Endothelial cell of umbilical vein (primary cell): ENCODE results near the gene TRAPPC4. TPM values are rescaled to one million over a fixed set of nuclear protein-coding genes. Genes with fewer than 3 reads are reported as not detected.

Source experiments
- BruUV-seq: library from RNA; stranded (reverse); fragments of 400-500 nt; replicated peaks from 2 replicates; lab custom pipeline; 2021; lab: Mats Ljungman, UMichigan
- CTCF ChIA-PET: fragments of 300-600, 350-600 bp; sonication (Branson Sonifier 250); formaldehyde crosslinking; loops from one replicate; lab custom pipeline; 2021; ENCODE audit warnings: antibody characterized with exemption, inconsistent platforms; lab: Charles Lee
- POLR2A ChIA-PET: fragments of 300-600, 350-600 bp; sonication (Branson Sonifier 250); formaldehyde crosslinking; loops from one replicate; lab custom pipeline; 2021; ENCODE audit warnings: antibody characterized with exemption, inconsistent platforms; lab: Charles Lee
- DNase-seq: peaks from one replicate; pipeline ENCODE4 v3.0.0-alpha.2; 2011; ENCODE audit warnings: low read depth, low spot score
- FAIRE-seq: peaks from 2 replicates; lab custom pipeline; 2011; peaks lifted over from hg19 to GRCh38; lab: Jason Lieb, UNC
- H2AFZ ChIP-seq: 2 replicates; pipeline ENCODE4 v1.6.0; 2012; ENCODE audit warnings: low read depth, low read length, control low read depth, inconsistent platforms
- H3K27ac ChIP-seq: 2 replicates; pipeline ENCODE4 v1.5.1; 2011; ENCODE audit warnings: low read depth, mild to moderate bottlenecking, control low read depth, low read length, moderate library complexity; ENCODE audit not compliant: insufficient read depth
- H3K27me3 ChIP-seq, 2 experiments: 2 replicates each; pipeline versions ENCODE4 v1.6.0 to v1.6.1; 2011; ENCODE audit warnings: low read length in 2 of 2, mixed read lengths in 1 of 2; ENCODE audit not compliant: control insufficient read depth in 2 of 2, insufficient read depth in 2 of 2
- H3K36me3 ChIP-seq, 2 experiments: 2 replicates in 1 of 2; 3 replicates in 1 of 2; pipeline ENCODE4 v1.5.1; 2011; ENCODE audit warnings: low read length in 2 of 2, mild to moderate bottlenecking in 1 of 2, moderate library complexity in 1 of 2; ENCODE audit not compliant: control insufficient read depth in 2 of 2, insufficient read depth in 2 of 2; ENCODE audit errors: extremely low read depth in 1 of 2
- H3K4me1 ChIP-seq: 3 replicates; pipeline ENCODE4 v1.5.1; 2011; ENCODE audit warnings: mild to moderate bottlenecking, low read length; ENCODE audit not compliant: control insufficient read depth, insufficient read depth; ENCODE audit errors: extremely low read depth
- H3K4me2 ChIP-seq: 2 replicates; pipeline ENCODE4 v1.6.1; 2011; ENCODE audit warnings: low read length, control low read depth, mixed read lengths; ENCODE audit not compliant: insufficient read depth
- H3K4me3 ChIP-seq, 3 experiments: fragments of 200-600 bp in 1 of 3; sonication (generic), shearing (Covaris generic) in 1 of 3; replicated peaks in 1 of 3; 2 replicates each; pipeline ENCODE4 v1.5.1; 2011 to 2016; ENCODE audit warnings: control low read depth in 3 of 3, low read length in 3 of 3, mild to moderate bottlenecking in 2 of 3, inconsistent platforms in 1 of 3, low read depth in 1 of 3, moderate library complexity in 1 of 3; ENCODE audit not compliant: insufficient read depth in 1 of 3
- H3K79me2 ChIP-seq: 2 replicates; pipeline ENCODE4 v1.6.0; 2012; ENCODE audit warnings: low read length, inconsistent platforms; ENCODE audit not compliant: control insufficient read depth, insufficient read depth
- H3K9ac ChIP-seq: replicated peaks from 2 replicates; pipeline ENCODE3; 2011; ENCODE audit warnings: low read length, control low read depth; ENCODE audit not compliant: insufficient read depth; ENCODE audit errors: extremely low read depth
- H3K9me1 ChIP-seq: replicated peaks from 3 replicates; pipeline ENCODE4 v1.6.0; 2011; ENCODE audit warnings: mild to moderate bottlenecking, low read length; ENCODE audit not compliant: control insufficient read depth, insufficient read depth; ENCODE audit errors: extremely low read depth
- H3K9me3 ChIP-seq: replicated peaks from 2 replicates; pipeline ENCODE4 v1.5.1; 2012; ENCODE audit warnings: low read length, inconsistent platforms; ENCODE audit not compliant: control insufficient read depth, insufficient read depth
- H4K20me1 ChIP-seq: replicated peaks from 2 replicates; pipeline ENCODE3; 2011; ENCODE audit warnings: mild to moderate bottlenecking, low read length; ENCODE audit not compliant: control insufficient read depth, insufficient read depth; ENCODE audit errors: extremely low read depth
- CTCF ChIP-seq, 2 donors: IDR thresholded peaks; 1 replicate in 1 of 2; 2 replicates in 1 of 2; pipeline ENCODE4 v1.5.1; 2011; ENCODE audit warnings: low read length in 2 of 2, mild to moderate bottlenecking in 2 of 2, moderate library complexity in 2 of 2, control low read depth in 1 of 2, inconsistent platforms in 1 of 2, low read depth in 1 of 2; ENCODE audit not compliant: insufficient read depth in 1 of 2; ENCODE audit errors: extremely low read depth in 1 of 2
- POLR2AphosphoS5 ChIP-seq: IDR thresholded peaks from 2 replicates; pipeline ENCODE4 v1.6.1; 2012; ENCODE audit warnings: low read depth, mild to moderate bottlenecking, control low read depth, low read length, moderate library complexity; ENCODE audit not compliant: insufficient read depth
- dilution Hi-C: fragments of 300-500 bp; cut with MboI; formaldehyde crosslinking; loops from one replicate; pipeline ENCODE4 v1.15.0; 2019; ENCODE audit warnings: low sequenced_read_pairs; ENCODE audit not compliant: extremely low pct_ligation_motif_present
- intact Hi-C: fragments of 100-400 bp; cut with micrococcal nuclease; formaldehyde crosslinking; loops from one replicate; pipeline ENCODE4 v1.10.0; 2022
- polyA plus RNA-seq, 4 experiments: library from polyadenylated mRNA; depleted of rRNA in 3 of 4; stranded (reverse) in 3 of 4; unstranded in 1 of 4; fragments of >200 nt; gene quantifications; 2 replicates each; pipeline versions ENCODE4 v1.2.1 to v1.2.3, GENCODE V29; 2011 to 2012; ENCODE audit warnings: missing spikeins in 1 of 4
- total RNA-seq: library from RNA; stranded (reverse); gene quantifications from 2 replicates; pipeline ENCODE4 v1.2.3, GENCODE V29; 2021

TRAPPC4 gene
- total and polyA plus RNA-seq, 2 donors (not counting 3 experiments of a cell fraction or from before 2014, with no cell fraction given): 64.2 to 224 TPM

GRCh38 chr11:118996926-118997626 is 21.5 kb upstream of the TRAPPC4 start:
- intact Hi-C loops: loop anchor here (5.0 kb wide), 1 partner anchor 60 kb away; the partner anchor contains the start of gene HYOU1
- Histone ChIP-seq H3K27me3 (no peaks in the 10 kb centered on the region), H3K4me3 (peak overlapping the region; percentile 61 to 81 (median 62)), H3K9me1 (no peaks in the 10 kb centered on the region), H3K9ac (peak overlapping the region; percentile 17), H3K9me3 (no peaks in the 10 kb centered on the region), H3K36me3 (peaks cover 0 to 3% of the 10 kb centered on the region in 2 experiments), H3K4me2 (peak overlapping the region; percentile 66), H2AFZ (peak overlapping the region; percentile 66), H3K27ac (peak overlapping the region; percentile 4), H3K79me2 (peaks cover 8% of the 10 kb centered on the region), H3K4me1 (peaks cover 18% of the 10 kb centered on the region), H4K20me1 (no peaks in the 10 kb centered on the region)
- peak; percentile 73 for FAIRE-seq
- peak; percentile 22 for DNase-seq
- BruUV-seq: TSS peak; percentile 12
- dilution Hi-C loops: no loop called here
- ChIA-PET CTCF (interaction anchor here (0.5 to 1.6 kb wide), 9 partner anchors 14 to 402 kb away, joined by 3 to 4 read pairs (median 3); no protein-coding TSS in a partner anchor), POLR2A (interaction anchor here (1.4 kb wide), 1 partner anchor 21 kb away, joined by 6 read pairs; the partner anchor contains the start of genes RPS25 and TRAPPC4)
- TF ChIP-seq POLR2AphosphoS5: no peak
- peak; percentile 16 to 20 for TF ChIP-seq CTCF (IDR thresholded peaks at IDR 0.05; ENCODE audit: extremely low read depth in 1 of 2, insufficient read depth in 1 of 2, low read depth in 1 of 2, low read length in 2 of 2)
